Stromal cell of bone marrow (primary cell): ENCODE data around the gene HK2.
A peak's percentile ranks its signal among the peaks of the same experiment; 100 is the strongest.

Source experiments
- DNase-seq: peaks from one replicate; pipeline ENCODE4 v3.0.0-alpha.2; 2012; ENCODE audit warnings: low read depth

Gene HK2

GRCh38 chr2:74877376-74877775 lies 43.4 kb downstream of the HK2 start:
- no peak for DNase-seq

DNA sequence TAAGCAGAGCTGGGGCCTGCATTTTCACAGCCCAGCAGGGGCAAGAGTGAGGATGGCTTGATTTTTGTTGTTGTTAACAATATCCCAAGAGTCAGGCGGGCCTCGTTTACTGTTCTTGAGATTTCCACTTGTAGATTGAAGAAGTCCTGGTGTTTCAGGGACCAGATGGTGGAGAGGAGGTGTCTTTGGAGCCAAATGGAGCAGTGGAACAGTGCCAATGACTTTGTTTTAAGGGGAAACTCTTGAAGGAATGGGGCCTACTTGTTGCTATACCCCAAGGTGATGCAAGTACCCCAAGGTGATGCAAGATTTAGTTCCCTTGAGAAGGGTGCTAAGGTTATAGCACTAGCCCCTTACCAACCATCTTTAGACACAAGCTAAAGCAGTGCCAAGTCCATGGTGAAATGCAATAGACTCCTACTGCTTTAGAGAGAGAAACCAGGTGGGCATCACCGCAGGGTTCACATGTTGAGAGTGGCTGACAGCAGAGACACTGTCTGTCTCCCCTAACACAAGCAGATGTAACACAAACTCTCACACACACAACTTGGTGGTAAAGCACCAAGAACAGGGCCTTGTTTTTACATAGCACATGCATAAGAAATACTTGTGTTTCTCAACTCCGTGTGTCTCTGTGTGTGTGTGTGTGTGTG lies 44.0 kb downstream of the HK2 start:
- DNase-seq: no peak

GRCh38 chr2:74878551-74878950 lies 44.6 kb downstream of the HK2 start:
- DNase-seq: no peak

- DNase-seq: no peak
These were observed 46.3 kb downstream of the HK2 start for GRCh38 chr2:74880054-74880728.

DNA sequence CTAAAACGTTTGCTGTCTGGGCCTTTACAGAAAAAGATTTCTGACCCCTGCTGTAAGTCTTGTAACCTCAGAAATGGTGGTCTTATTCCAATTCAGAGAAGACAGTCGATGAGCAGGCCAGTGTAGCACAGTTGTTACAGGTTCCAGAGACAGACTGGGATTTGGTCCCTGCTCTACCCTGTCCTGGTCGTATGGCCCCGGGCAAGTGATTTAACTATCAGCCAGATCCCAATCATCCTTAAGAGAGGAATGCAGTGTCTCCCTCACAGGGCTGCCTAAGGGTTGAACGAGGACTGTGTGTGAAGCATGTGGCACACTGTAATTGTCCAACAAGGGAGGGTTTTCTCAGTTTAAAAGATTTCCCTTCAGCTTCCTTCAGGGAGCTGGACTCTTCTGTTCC lies 47.2 kb downstream of the HK2 start:
- no peak for DNase-seq

DNA sequence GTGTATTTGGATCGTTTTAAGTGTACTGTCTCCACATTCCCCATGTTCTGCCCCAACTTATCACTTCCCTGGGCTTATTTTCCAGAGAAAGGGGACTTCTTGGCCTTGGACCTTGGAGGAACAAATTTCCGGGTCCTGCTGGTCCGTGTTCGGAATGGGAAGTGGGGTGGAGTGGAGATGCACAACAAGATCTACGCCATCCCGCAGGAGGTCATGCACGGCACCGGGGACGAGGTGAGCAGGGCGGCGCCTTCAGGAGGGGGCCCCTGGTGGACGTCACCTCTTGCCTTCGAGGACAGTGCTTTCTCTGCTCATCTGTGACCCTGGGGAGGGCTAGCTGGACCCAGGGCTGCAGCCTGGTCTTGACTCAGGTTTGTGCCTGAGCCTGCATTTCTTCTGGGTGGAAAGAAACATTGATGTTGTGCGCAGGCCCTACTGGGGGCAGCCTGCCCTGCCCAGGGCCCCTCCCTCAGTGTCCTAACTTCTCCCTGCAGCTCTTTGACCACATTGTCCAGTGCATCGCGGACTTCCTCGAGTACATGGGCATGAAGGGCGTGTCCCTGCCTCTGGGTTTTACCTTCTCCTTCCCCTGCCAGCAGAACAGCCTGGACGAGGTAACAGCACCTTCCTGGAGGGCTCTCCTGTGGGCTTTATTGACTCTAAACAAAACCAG lies 47.8 kb downstream of the HK2 start:
- no peak for DNase-seq

DNA sequence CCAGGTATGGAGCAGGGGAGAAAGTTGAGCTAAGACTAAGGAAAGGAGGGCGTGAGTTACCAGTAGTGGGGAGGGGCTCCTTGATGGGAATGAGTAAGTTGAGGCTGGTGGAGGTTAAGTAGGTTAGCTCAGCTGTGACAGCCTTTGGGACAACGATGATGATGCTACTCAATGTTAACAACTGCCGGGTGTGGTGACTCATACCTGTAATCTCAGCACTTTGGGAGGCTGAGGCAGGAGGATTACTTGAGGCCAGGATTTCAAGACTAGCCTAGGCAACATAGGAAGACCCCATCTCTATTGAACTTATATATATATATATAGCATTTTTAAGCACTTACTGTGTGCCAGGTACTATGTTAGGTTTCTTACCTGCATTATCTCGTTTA lies 48.4 kb downstream of the HK2 start:
- no peak for DNase-seq

GRCh38 chr2:74883011-74883410 lies 49.1 kb downstream of the HK2 start:
- no peak for DNase-seq

DNA sequence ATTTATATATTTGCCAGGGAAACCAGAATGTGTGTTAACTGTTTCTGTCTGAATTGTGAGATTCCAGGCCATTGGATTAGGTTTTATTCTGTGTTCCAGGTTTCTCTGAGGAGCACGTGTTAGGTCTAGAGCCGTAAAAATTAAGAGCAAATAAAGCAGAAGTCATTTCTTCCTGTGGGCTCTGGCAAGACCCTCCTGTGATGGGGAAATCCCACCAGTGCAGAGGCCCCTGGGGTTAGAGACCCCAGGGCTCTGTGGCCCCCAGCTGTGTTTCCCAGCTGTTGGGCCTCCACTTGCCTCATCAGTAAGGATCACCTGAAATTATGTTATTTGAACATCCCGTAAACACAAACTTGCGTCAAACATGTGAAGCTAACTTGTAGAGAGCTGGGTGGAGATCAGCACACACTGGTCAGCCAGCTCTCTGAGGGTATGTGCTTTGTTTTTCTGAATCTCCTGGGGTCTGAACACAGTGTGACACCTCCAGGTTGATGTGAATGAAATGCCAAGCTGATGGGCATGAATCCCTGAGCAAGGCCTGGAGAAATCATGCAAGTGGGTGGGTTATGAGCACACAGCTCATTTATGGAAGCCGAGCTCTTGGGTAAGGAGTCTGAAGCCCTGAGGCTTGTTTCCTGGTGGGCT lies 50.3 kb downstream of the HK2 start:
- no peak for DNase-seq

- DNase-seq: no peak
These were observed 50.9 kb downstream of the HK2 start for GRCh38 chr2:74884866-74885265.

GRCh38 chr2:74886251-74886650 lies 52.3 kb downstream of the HK2 start:
- DNase-seq: no peak

GRCh38 chr2:74886811-74887210 lies 52.9 kb downstream of the HK2 start:
- DNase-seq: no peak

- peak; percentile 81 for DNase-seq
These were observed 53.6 kb downstream of the HK2 start for GRCh38 chr2:74887445-74887951.

DNA sequence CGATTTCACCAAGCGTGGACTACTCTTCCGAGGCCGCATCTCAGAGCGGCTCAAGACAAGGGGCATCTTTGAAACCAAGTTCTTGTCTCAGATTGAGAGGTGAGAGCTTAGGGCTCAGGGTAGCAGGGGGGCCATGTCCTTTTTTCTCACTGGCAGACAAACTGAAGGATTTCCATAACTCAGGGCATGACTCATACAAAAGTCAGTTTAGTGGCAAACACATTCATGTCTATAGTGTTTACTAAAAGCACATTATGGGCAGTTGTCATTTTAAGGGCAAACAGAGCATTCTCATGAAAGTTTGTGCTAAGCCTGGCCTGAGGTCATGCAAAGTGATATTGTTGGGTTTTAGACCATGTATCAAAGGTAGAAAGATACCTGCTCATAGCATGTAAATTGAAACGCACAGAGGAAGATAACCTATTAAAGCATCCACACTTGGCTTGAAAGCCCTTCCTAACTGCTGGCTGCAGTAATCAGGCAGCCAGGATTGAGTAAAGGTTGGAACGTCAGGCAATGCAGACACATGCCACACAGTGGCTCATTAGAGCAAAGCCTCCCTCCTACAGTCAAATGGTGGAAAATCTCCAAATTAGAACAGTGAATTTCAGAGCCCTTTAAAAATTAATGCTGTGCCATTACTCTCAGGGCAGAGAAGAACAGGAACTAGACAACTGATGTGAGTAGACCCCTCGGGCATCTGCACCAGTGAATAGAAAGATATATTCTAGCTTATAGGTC lies 54.2 kb downstream of the HK2 start:
- DNase-seq: no peak

DNA sequence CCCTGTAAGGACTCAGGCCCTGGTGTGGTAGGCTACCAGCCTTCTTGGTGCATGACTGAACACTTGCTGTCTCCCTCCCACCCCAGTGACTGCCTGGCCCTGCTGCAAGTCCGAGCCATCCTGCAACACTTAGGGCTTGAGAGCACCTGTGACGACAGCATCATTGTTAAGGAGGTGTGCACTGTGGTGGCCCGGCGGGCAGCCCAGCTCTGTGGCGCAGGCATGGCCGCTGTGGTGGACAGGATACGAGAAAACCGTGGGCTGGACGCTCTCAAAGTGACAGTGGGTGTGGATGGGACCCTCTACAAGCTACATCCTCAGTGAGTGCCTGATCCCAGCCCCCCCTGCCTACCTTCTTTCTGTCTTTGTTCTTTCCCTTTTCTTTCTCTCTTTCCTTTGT lies 55.2 kb downstream of the HK2 start:
- DNase-seq: no peak

DNA sequence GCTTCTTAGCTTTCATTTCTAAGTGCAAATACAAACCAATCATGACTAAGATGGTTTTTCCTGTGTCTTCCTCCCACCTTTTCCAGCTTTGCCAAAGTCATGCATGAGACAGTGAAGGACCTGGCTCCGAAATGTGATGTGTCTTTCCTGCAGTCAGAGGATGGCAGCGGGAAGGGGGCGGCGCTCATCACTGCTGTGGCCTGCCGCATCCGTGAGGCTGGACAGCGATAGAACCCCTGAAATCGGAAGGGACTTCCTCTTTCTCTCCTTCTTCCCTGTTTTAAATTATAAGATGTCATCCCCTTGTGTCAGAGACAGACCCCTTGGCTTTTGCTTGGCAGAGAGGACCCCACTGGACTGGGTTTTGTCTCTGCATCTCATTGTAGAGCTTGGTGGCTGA lies 56.8 kb downstream of the HK2 start:
- DNase-seq: no peak

DNA sequence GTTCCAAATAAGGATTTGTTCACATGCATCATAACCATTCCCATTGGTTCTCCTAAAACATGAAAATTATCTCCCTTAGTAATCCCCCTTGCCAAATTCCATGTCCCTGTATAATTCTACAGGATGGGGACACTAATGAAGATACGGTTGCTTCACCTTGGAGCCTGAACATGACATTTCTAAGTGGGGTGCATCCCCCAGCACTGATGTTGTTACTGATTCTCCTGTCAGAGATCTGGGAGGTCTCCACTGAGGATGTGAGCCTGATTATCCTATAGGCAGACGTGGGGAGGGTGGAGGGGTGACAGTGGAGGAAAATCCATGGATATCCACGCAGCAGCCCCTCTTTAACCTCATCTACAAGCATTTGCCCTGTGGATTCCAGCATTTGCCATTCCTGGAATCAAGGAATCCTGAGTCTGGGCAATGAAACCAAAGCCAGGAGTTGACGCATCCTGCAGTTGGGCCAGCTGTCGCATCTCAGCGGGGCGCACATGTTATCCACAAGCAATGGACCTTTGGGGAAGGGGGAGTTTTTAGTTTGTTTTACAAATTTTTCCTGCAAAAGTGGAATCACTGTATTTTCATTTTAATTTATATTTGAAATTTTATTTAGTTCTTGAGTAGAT lies 57.3 kb downstream of the HK2 start:
- no peak for DNase-seq

GRCh38 chr2:74891816-74892215 lies 57.9 kb downstream of the HK2 start:
- peak; percentile 74 for DNase-seq

- DNase-seq: no peak
These were observed 58.7 kb downstream of the HK2 start for GRCh38 chr2:74892609-74893008.

DNA sequence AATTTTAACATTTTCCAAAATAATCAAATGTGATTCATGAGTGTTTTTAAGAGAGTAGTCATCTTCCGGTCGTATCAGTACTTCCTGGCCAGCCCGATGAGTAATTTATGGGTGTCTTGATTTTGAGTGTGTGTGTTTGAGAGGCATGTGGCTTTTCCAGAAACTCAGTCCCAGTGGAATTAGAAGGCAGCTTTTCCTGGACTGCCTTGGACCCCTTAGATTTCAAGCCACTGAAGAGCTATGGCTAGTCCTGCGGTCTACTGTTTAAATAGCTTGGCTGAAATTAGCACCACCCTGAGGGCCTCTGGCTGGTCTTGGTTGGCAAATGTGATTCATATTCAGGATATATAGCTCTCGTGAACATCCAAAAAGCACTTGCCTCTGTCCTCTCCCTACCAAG lies 59.4 kb downstream of the HK2 start:
- DNase-seq: peak; percentile 93

GRCh38 chr2:74894272-74894981 lies 60.5 kb downstream of the HK2 start:
- peak; percentile 94 for DNase-seq
